Osteoblast (primary cell): ENCODE data around the gene PACS1. TPM values are rescaled to one million over a fixed set of nuclear protein-coding genes. Genes with fewer than 3 reads are reported as not detected.

Experiments used
- DNase-seq: peaks from one replicate; pipeline ENCODE4 v3.0.0; 2011; ENCODE audit warnings: low spot score, mixed read lengths; ENCODE audit not compliant: insufficient read length; ENCODE audit errors: missing footprints
- H2AFZ ChIP-seq: 2 replicates; pipeline ENCODE4 v1.6.0; 2011; ENCODE audit warnings: mild to moderate bottlenecking, low read length
- H3K27ac ChIP-seq: 2 replicates; pipeline ENCODE4 v1.5.1; 2011; ENCODE audit warnings: mild to moderate bottlenecking, low read depth, low read length, moderate library complexity
- H3K27me3 ChIP-seq: 2 replicates; pipeline ENCODE4 v1.6.0; 2012; ENCODE audit warnings: mild to moderate bottlenecking, control low read depth, inconsistent platforms, low read length, moderate library complexity; ENCODE audit not compliant: insufficient read depth
- H3K36me3 ChIP-seq: 2 replicates; pipeline ENCODE4 v1.5.1; 2011; ENCODE audit warnings: mild to moderate bottlenecking, low read length, control low read depth, moderate library complexity; ENCODE audit not compliant: insufficient read depth
- H3K4me1 ChIP-seq: 2 replicates; pipeline ENCODE4 v1.5.1; 2011; ENCODE audit warnings: mild to moderate bottlenecking, low read length, control low read depth, moderate library complexity; ENCODE audit not compliant: insufficient read depth
- H3K4me2 ChIP-seq: 2 replicates; pipeline ENCODE4 v1.6.0; 2011; ENCODE audit warnings: mild to moderate bottlenecking, low read length; ENCODE audit not compliant: insufficient read depth
- H3K4me3 ChIP-seq: fragments of 200-600 bp; sonication (generic); 3 replicates; pipeline ENCODE4 v1.5.1; 2012; ENCODE audit warnings: mild to moderate bottlenecking, low read length, inconsistent platforms; ENCODE audit not compliant: insufficient read depth
- H3K79me2 ChIP-seq: 2 replicates; pipeline ENCODE4 v1.6.0; 2012; ENCODE audit warnings: mild to moderate bottlenecking, low read length, control low read depth, inconsistent platforms; ENCODE audit not compliant: insufficient read depth
- H3K9me3 ChIP-seq: 2 replicates; pipeline ENCODE4 v1.5.1; 2011; ENCODE audit warnings: low read depth, low read length, control low read depth
- H4K20me1 ChIP-seq: 2 replicates; pipeline ENCODE4 v1.6.0; 2012; ENCODE audit warnings: mild to moderate bottlenecking, low read length, control low read depth; ENCODE audit not compliant: insufficient read depth
- total RNA-seq: library from RNA; depleted of rRNA; stranded (reverse); fragments of >200 nt; gene quantifications from 2 replicates; pipeline ENCODE4 v1.2.3, GENCODE V29; 2012
- TF ChIP-seq, protein P1 (sequence below): IDR thresholded peaks from 2 replicates; pipeline ENCODE4 v1.5.1; 2011; ENCODE audit warnings: mild to moderate bottlenecking, low read depth, low read length, moderate library complexity; ENCODE audit errors: extremely low read depth

The PACS1 gene
- total RNA-seq, 1 donor = 38.0 TPM

DNA sequence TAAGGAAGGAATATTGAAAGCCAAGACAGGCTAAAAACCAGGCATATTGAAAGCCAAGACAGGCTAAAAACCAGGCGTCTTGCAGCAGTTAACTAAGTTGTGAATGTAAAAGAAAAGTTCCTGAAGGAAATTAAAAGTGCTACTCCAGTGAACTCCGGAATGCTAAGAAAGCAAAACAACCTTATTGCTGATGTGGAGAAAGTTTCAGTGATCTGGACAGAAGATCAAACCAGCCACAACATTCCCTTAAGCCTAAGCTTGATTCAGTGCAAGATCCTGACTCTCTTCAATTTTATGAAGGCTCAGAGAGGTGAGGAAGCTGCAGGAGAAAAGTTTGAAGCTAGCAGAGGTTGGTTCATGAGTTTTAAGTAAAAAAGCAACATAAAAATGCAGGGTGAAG lies 51.4 kb downstream of the PACS1 start:
- TF ChIP-seq, protein P1, sequence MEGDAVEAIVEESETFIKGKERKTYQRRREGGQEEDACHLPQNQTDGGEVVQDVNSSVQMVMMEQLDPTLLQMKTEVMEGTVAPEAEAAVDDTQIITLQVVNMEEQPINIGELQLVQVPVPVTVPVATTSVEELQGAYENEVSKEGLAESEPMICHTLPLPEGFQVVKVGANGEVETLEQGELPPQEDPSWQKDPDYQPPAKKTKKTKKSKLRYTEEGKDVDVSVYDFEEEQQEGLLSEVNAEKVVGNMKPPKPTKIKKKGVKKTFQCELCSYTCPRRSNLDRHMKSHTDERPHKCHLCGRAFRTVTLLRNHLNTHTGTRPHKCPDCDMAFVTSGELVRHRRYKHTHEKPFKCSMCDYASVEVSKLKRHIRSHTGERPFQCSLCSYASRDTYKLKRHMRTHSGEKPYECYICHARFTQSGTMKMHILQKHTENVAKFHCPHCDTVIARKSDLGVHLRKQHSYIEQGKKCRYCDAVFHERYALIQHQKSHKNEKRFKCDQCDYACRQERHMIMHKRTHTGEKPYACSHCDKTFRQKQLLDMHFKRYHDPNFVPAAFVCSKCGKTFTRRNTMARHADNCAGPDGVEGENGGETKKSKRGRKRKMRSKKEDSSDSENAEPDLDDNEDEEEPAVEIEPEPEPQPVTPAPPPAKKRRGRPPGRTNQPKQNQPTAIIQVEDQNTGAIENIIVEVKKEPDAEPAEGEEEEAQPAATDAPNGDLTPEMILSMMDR = no peak
- Histone ChIP-seq H3K4me1 (peaks cover 38% of the 10 kb centered on the region), H3K36me3 (no peaks in the 10 kb centered on the region), H3K4me2 (no peak overlapping the region), H3K27ac (no peak overlapping the region), H3K79me2 (peaks cover 81% of the 10 kb centered on the region), H3K27me3 (no peaks in the 10 kb centered on the region), H2AFZ (no peak overlapping the region), H4K20me1 (peaks cover 9% of the 10 kb centered on the region), H3K4me3 (no peak overlapping the region), H3K9me3 (no peaks in the 10 kb centered on the region)
- no peak for DNase-seq

DNA sequence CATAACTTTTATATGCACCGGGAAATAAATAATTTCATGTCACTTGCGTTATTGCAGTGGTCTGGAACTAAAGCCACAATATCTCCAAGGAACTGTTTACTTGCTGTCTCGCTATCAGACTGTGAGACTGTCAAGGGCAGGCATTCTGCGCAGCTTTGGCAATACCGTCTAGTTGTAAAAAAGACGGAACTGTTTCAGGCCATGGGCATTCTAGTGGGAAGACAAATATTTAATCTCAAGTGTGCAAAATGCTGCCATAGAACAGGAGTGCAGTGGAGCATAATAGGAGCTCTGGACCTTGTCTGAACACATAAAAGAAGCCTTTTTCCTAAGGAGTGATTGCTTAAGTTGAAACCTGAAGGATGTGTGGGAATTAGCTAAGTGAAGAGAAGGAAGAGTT lies 53.8 kb downstream of the PACS1 start:
- peaks cover 79% of the 10 kb centered on the region for H3K79me2 ChIP-seq
- H3K27me3 ChIP-seq = no peaks in the 10 kb centered on the region
- no peak overlapping the region for H3K4me2 ChIP-seq
- peak overlapping the region; percentile 27 for H3K27ac ChIP-seq
- no peaks in the 10 kb centered on the region for H3K9me3 ChIP-seq
- TF ChIP-seq, protein P1 = no peak
- H4K20me1 ChIP-seq = peaks cover 9% of the 10 kb centered on the region
- no peak overlapping the region for H3K4me3 ChIP-seq
- DNase-seq = no peak
- peaks cover 43% of the 10 kb centered on the region for H3K4me1 ChIP-seq
- no peaks in the 10 kb centered on the region for H3K36me3 ChIP-seq
- H2AFZ ChIP-seq = no peak overlapping the region

DNA sequence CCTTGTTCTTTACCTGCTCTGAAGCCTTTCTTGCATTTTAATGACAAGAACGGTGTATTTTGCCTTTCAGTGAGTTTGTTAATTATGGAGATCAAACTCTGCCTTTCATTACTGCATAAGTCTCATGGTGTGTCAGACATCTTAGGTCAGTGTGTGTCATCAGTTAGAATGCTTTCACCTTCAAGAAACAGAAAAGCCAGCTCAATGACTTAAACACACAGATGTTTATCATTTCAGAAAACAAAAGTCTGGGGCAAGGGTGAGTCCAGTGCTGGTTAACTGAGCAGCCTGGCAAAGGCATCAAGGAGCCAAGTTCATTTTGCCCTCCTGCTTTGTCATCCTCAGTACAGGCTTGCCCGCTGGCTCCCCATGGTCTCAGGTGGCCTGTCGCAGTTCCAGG lies 54.5 kb downstream of the PACS1 start:
- H3K4me2 ChIP-seq = peak overlapping the region; percentile 2
- peak overlapping the region; percentile 27 for H3K27ac ChIP-seq

DNA sequence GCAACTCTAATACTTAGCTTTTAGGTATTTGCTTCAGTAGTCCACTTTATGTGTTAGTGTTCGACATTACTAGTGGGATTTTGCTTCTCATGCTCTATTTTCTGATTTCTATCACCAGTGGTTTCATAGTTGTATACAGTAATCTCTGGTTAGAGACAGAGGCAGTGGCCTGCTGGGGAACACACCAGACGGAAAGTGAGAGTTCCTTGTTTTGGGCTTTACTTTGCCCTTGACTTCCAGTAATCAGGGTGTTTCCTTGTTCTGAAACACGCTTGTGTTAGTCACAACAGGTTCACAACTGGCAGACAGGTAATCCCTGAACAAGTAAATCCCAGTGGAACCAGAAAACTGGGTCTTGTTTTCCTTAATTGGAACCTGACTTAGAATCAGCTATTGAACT lies 56.0 kb downstream of the PACS1 start:
- no peak for DNase-seq
- Histone ChIP-seq H3K4me3 (no peak overlapping the region), H3K36me3 (no peaks in the 10 kb centered on the region), H4K20me1 (no peaks in the 10 kb centered on the region), H3K4me2 (no peak overlapping the region), H3K27ac (peak overlapping the region; percentile 46), H3K27me3 (no peaks in the 10 kb centered on the region), H3K79me2 (peaks cover 82% of the 10 kb centered on the region), H3K9me3 (no peaks in the 10 kb centered on the region), H3K4me1 (peaks cover 28% of the 10 kb centered on the region), H2AFZ (no peak overlapping the region)
- TF ChIP-seq, protein P1 = no peak

More for the DNA sequence above, 54.5 kb downstream of the PACS1 start:
- H3K4me1 ChIP-seq = peaks cover 37% of the 10 kb centered on the region
- no peaks in the 10 kb centered on the region for H3K27me3 ChIP-seq
- TF ChIP-seq, protein P1 = no peak
- H3K4me3 ChIP-seq = no peak overlapping the region
- peaks cover 83% of the 10 kb centered on the region for H3K79me2 ChIP-seq
- H2AFZ ChIP-seq = no peak overlapping the region
- H4K20me1 ChIP-seq = peaks cover 4% of the 10 kb centered on the region
- DNase-seq = no peak
- H3K36me3 ChIP-seq = no peaks in the 10 kb centered on the region
- no peaks in the 10 kb centered on the region for H3K9me3 ChIP-seq
